ENCODE results near the gene GALNT10.

The GALNT10 gene

GRCh38 chr5:154240595-154240994 lies 50.1 kb downstream of the GALNT10 start:
- Histone ChIP-seq H3K4me3 (no peak overlapping the region), H3K36me3 (ENCODE audit: insufficient read depth, low read length) (no peaks in the 10 kb centered on the region), H3K27ac (no peak overlapping the region), H3K9me3 (ENCODE audit: low read depth, low read length) (no peaks in the 10 kb centered on the region), H3K9ac (ENCODE audit: insufficient read length) (no peak overlapping the region)
- no peak for DNase-seq (ENCODE audit: low read depth, low spot score)
- TF ChIP-seq POLR2AphosphoS5 (IDR thresholded peaks at IDR 0.05; ENCODE audit: borderline replicate concordance, low read depth, low read length), result no peak
- TF ChIP-seq FOXP2 (optimal IDR thresholded peaks at IDR 0.05; ENCODE audit: control extremely low read depth, extremely low read length, insufficient read depth), result no peak
- TF ChIP-seq EZH2 (IDR thresholded peaks at IDR 0.05), result no peak

- no peak for DNase-seq (ENCODE audit: low read depth, low spot score)
- no peak overlapping the region for H3K4me3 ChIP-seq
- no peaks in the 10 kb centered on the region for H3K9me3 ChIP-seq (ENCODE audit: low read depth, low read length)
- no peak overlapping the region for H3K27ac ChIP-seq
- TF ChIP-seq FOXP2 (optimal IDR thresholded peaks at IDR 0.05; ENCODE audit: control extremely low read depth, extremely low read length, insufficient read depth) (no peak), EZH2 (IDR thresholded peaks at IDR 0.05) (no peak), POLR2AphosphoS5 (IDR thresholded peaks at IDR 0.05; ENCODE audit: borderline replicate concordance, low read depth, low read length) (no peak)
- H3K9ac ChIP-seq (ENCODE audit: insufficient read length), result no peak overlapping the region
- H3K36me3 ChIP-seq (ENCODE audit: insufficient read depth, low read length), result no peaks in the 10 kb centered on the region
Measured at GRCh38 chr5:154241021-154241420, 50.5 kb downstream of the GALNT10 start.

GRCh38 chr5:154242442-154242841 lies 51.9 kb downstream of the GALNT10 start:
- Histone ChIP-seq H3K9me3 (ENCODE audit: low read depth, low read length) (no peaks in the 10 kb centered on the region), H3K4me3 (no peak overlapping the region), H3K27ac (no peak overlapping the region), H3K9ac (ENCODE audit: insufficient read length) (no peak overlapping the region), H3K36me3 (ENCODE audit: insufficient read depth, low read length) (no peaks in the 10 kb centered on the region)
- TF ChIP-seq POLR2AphosphoS5 (IDR thresholded peaks at IDR 0.05; ENCODE audit: borderline replicate concordance, low read depth, low read length), result no peak
- TF ChIP-seq FOXP2 (optimal IDR thresholded peaks at IDR 0.05; ENCODE audit: control extremely low read depth, extremely low read length, insufficient read depth), result no peak
- TF ChIP-seq EZH2 (IDR thresholded peaks at IDR 0.05), result no peak
- no peak for DNase-seq (ENCODE audit: low read depth, low spot score)

- Histone ChIP-seq H3K4me3 (no peak overlapping the region), H3K36me3 (ENCODE audit: insufficient read depth, low read length) (no peaks in the 10 kb centered on the region), H3K27ac (no peak overlapping the region), H3K9me3 (ENCODE audit: low read depth, low read length) (no peaks in the 10 kb centered on the region), H3K9ac (ENCODE audit: insufficient read length) (no peak overlapping the region)
- TF ChIP-seq POLR2AphosphoS5 (IDR thresholded peaks at IDR 0.05; ENCODE audit: borderline replicate concordance, low read depth, low read length), result no peak
- TF ChIP-seq FOXP2 (optimal IDR thresholded peaks at IDR 0.05; ENCODE audit: control extremely low read depth, extremely low read length, insufficient read depth), result no peak
- TF ChIP-seq EZH2 (IDR thresholded peaks at IDR 0.05), result no peak
- DNase-seq (ENCODE audit: low read depth, low spot score), result no peak
Measured at GRCh38 chr5:154242964-154243376, 52.4 kb downstream of the GALNT10 start.

GRCh38 chr5:154243736-154244135 lies 53.2 kb downstream of the GALNT10 start:
- H3K4me3 ChIP-seq, result no peak overlapping the region
- H3K27ac ChIP-seq, result no peak overlapping the region
- DNase-seq (ENCODE audit: low read depth, low spot score), result no peak
- H3K36me3 ChIP-seq (ENCODE audit: insufficient read depth, low read length), result no peaks in the 10 kb centered on the region
- TF ChIP-seq FOXP2 (optimal IDR thresholded peaks at IDR 0.05; ENCODE audit: control extremely low read depth, extremely low read length, insufficient read depth) (no peak), EZH2 (IDR thresholded peaks at IDR 0.05) (no peak), POLR2AphosphoS5 (IDR thresholded peaks at IDR 0.05; ENCODE audit: borderline replicate concordance, low read depth, low read length) (no peak)
- no peaks in the 10 kb centered on the region for H3K9me3 ChIP-seq (ENCODE audit: low read depth, low read length)
- no peak overlapping the region for H3K9ac ChIP-seq (ENCODE audit: insufficient read length)

GRCh38 chr5:154244476-154244875 lies 53.9 kb downstream of the GALNT10 start:
- TF ChIP-seq FOXP2 (optimal IDR thresholded peaks at IDR 0.05; ENCODE audit: control extremely low read depth, extremely low read length, insufficient read depth) (no peak), POLR2AphosphoS5 (IDR thresholded peaks at IDR 0.05; ENCODE audit: borderline replicate concordance, low read depth, low read length) (no peak), EZH2 (IDR thresholded peaks at IDR 0.05) (no peak)
- Histone ChIP-seq H3K36me3 (ENCODE audit: insufficient read depth, low read length) (no peaks in the 10 kb centered on the region), H3K9me3 (ENCODE audit: low read depth, low read length) (no peaks in the 10 kb centered on the region), H3K9ac (ENCODE audit: insufficient read length) (no peak overlapping the region), H3K27ac (no peak overlapping the region), H3K4me3 (no peak overlapping the region)
- no peak for DNase-seq (ENCODE audit: low read depth, low spot score)

- H3K4me3 ChIP-seq, result no peak overlapping the region
- TF ChIP-seq FOXP2 (optimal IDR thresholded peaks at IDR 0.05; ENCODE audit: control extremely low read depth, extremely low read length, insufficient read depth) (no peak), EZH2 (IDR thresholded peaks at IDR 0.05) (no peak), POLR2AphosphoS5 (IDR thresholded peaks at IDR 0.05; ENCODE audit: borderline replicate concordance, low read depth, low read length) (no peak)
- no peak for DNase-seq (ENCODE audit: low read depth, low spot score)
- H3K9ac ChIP-seq (ENCODE audit: insufficient read length), result no peak overlapping the region
- no peaks in the 10 kb centered on the region for H3K9me3 ChIP-seq (ENCODE audit: low read depth, low read length)
- no peak overlapping the region for H3K27ac ChIP-seq
- no peaks in the 10 kb centered on the region for H3K36me3 ChIP-seq (ENCODE audit: insufficient read depth, low read length)
Measured at GRCh38 chr5:154248691-154249090, 58.2 kb downstream of the GALNT10 start.

- Histone ChIP-seq H3K9ac (ENCODE audit: insufficient read length) (no peak overlapping the region), H3K36me3 (ENCODE audit: insufficient read depth, low read length) (no peaks in the 10 kb centered on the region), H3K9me3 (ENCODE audit: low read depth, low read length) (no peaks in the 10 kb centered on the region), H3K27ac (no peak overlapping the region), H3K4me3 (no peak overlapping the region)
- TF ChIP-seq POLR2AphosphoS5 (IDR thresholded peaks at IDR 0.05; ENCODE audit: borderline replicate concordance, low read depth, low read length) (no peak), FOXP2 (optimal IDR thresholded peaks at IDR 0.05; ENCODE audit: control extremely low read depth, extremely low read length, insufficient read depth) (no peak), EZH2 (IDR thresholded peaks at IDR 0.05) (no peak)
- DNase-seq (ENCODE audit: low read depth, low spot score), result no peak
Measured at GRCh38 chr5:154249826-154250225, 59.3 kb downstream of the GALNT10 start.

- H3K9me3 ChIP-seq (ENCODE audit: low read depth, low read length), result no peaks in the 10 kb centered on the region
- TF ChIP-seq EZH2 (IDR thresholded peaks at IDR 0.05) (no peak), FOXP2 (optimal IDR thresholded peaks at IDR 0.05; ENCODE audit: control extremely low read depth, extremely low read length, insufficient read depth) (no peak), POLR2AphosphoS5 (IDR thresholded peaks at IDR 0.05; ENCODE audit: borderline replicate concordance, low read depth, low read length) (no peak)
- H3K36me3 ChIP-seq (ENCODE audit: insufficient read depth, low read length), result no peaks in the 10 kb centered on the region
- no peak overlapping the region for H3K27ac ChIP-seq
- H3K9ac ChIP-seq (ENCODE audit: insufficient read length), result no peak overlapping the region
- no peak overlapping the region for H3K4me3 ChIP-seq
- DNase-seq (ENCODE audit: low read depth, low spot score), result no peak
Measured at GRCh38 chr5:154251529-154251928, 61.0 kb downstream of the GALNT10 start.

All from SK-N-MC (cell line).